AG09309 (cell line): ENCODE results near the gene RBM23.

ENCODE experiments used
- DNase-seq: peaks from one replicate; pipeline ENCODE4 v3.0.0-alpha.2; 2010; ENCODE audit warnings: low read depth
- H3K4me3 ChIP-seq: 2 replicates; pipeline ENCODE4 v1.5.1; 2011; ENCODE audit warnings: mild to moderate bottlenecking, low read depth, low read length, moderate library complexity; ENCODE audit not compliant: control insufficient read depth
- TF ChIP-seq, protein P1 (sequence below): IDR thresholded peaks from 2 replicates; pipeline ENCODE4 v1.5.1; 2011; ENCODE audit warnings: mild to moderate bottlenecking, low read depth, low read length, inconsistent platforms; ENCODE audit not compliant: insufficient read depth, control insufficient read depth; ENCODE audit errors: missing control alignments

Gene RBM23

DNA sequence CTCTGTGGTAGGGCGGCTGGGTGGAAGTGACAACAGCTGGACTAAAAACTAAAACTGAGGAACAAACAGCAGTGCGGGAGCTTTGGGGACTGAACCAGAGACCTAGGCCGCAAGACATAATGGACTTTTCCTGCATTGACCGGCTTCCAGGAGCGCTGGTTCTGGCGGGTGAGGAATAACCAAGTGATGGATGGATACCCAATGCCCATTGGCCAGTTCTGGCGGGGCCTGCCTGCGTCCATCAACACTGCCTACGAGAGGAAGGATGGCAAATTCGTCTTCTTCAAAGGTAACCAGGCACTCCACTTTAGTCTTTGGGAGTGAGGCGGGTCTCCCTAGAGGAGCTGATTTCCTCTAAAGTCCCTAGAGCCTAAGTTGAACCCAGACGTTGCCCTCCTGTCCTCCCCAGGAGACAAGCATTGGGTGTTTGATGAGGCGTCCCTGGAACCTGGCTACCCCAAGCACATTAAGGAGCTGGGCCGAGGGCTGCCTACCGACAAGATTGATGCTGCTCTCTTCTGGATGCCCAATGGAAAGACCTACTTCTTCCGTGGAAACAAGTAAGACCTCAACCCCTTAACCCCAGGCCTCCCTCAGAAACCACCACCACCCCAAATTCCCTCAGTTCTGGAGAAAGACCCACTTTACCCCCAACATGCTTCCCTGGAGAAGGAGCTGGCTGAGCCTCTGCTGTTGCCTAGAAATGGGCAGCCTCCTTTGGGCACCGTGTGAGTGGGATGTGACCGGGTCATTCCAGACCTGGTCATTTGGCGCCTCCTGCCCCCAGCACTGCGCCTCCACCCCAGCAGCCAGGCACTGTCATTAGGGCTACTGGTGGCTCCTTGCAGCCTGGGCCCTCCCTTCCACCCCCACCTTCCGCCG, 74.5 kb downstream of the RBM23 start:
- TF ChIP-seq, protein P1, sequence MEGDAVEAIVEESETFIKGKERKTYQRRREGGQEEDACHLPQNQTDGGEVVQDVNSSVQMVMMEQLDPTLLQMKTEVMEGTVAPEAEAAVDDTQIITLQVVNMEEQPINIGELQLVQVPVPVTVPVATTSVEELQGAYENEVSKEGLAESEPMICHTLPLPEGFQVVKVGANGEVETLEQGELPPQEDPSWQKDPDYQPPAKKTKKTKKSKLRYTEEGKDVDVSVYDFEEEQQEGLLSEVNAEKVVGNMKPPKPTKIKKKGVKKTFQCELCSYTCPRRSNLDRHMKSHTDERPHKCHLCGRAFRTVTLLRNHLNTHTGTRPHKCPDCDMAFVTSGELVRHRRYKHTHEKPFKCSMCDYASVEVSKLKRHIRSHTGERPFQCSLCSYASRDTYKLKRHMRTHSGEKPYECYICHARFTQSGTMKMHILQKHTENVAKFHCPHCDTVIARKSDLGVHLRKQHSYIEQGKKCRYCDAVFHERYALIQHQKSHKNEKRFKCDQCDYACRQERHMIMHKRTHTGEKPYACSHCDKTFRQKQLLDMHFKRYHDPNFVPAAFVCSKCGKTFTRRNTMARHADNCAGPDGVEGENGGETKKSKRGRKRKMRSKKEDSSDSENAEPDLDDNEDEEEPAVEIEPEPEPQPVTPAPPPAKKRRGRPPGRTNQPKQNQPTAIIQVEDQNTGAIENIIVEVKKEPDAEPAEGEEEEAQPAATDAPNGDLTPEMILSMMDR: no peak
- no peak for DNase-seq

More for the DNA sequence above, 74.5 kb downstream of the RBM23 start:
- H3K4me3 ChIP-seq: no peak overlapping the region
